Progenitor cell of endocrine pancreas (in vitro differentiated cells): ENCODE results near the gene TEX54. TPM values are rescaled to one million over a fixed set of nuclear protein-coding genes. Genes with fewer than 3 reads are reported as not detected.

Experiments used
- DNase-seq: peaks from one replicate; pipeline ENCODE4 v3.0.0; 2021; ENCODE audit warnings: low spot score; ENCODE audit not compliant: unreplicated experiment
- H3K27ac Mint-ChIP-seq: 2 replicates; pipeline ENCODE4 v1.8.0; 2021; ENCODE audit warnings: mild to moderate bottlenecking, moderate library complexity, mixed read lengths
- H3K27me3 Mint-ChIP-seq: 2 replicates; pipeline ENCODE4 v1.8.0; 2021; ENCODE audit warnings: mixed read lengths
- H3K36me3 Mint-ChIP-seq: 2 replicates; pipeline ENCODE4 v1.8.0; 2022; ENCODE audit warnings: mixed read lengths; ENCODE audit not compliant: insufficient read depth
- H3K4me1 Mint-ChIP-seq: 2 replicates; pipeline ENCODE4 v1.8.0; 2021; ENCODE audit warnings: low read depth, mixed read lengths
- H3K4me3 Mint-ChIP-seq: 2 replicates; pipeline ENCODE4 v1.8.0; 2021; ENCODE audit warnings: low read depth, mild to moderate bottlenecking, moderate library complexity, mixed read lengths
- H3K9me3 Mint-ChIP-seq: 2 replicates; pipeline ENCODE4 v1.8.0; 2021; ENCODE audit warnings: low read depth, mixed read lengths
- total RNA-seq: library from RNA; stranded (reverse); gene quantifications from 2 replicates; pipeline ENCODE4 v1.2.1, GENCODE V29; 2021
- TF ChIP-seq, protein P1 (sequence below): fragments of 200-600 bp; sonication (generic); IDR thresholded peaks from one replicate; pipeline ENCODE4 v1.5.0; 2021; ENCODE audit warnings: antibody characterized with exemption, mild to moderate bottlenecking; ENCODE audit not compliant: unreplicated experiment

The TEX54 gene
- total RNA-seq, 1 donor from 2014 or later: not detected

DNA sequence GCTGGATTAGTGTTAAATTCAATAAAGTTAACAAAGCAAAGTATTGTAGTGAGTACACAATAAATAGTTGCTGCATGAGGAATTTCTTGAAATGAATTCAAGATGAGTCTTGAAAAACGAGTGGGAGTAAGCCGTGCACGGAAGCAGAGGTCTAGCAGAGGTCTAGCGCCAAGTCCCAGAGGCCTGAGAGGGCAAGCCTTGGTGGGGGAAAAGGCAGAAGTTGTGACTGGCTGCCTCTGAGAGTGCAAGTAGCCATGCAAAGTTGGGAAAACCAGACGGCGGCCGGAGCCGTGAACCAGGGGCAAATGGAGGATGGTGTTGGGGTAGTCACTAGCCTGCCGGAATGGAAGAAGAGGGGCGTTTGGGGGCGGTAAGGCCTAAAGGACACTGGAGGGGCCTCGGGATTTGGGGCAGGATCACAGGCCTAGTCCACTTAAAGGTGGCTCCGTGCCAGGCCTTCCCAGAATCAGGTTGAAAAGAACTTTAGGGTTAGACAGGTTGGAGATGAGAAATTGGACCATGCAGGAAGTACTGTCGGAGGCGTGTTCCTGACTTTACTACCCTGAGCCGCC, 47.7 kb upstream of the TEX54 start:
- no peaks in the 10 kb centered on the region for H3K27me3 Mint-ChIP-seq
- peaks cover 55% of the 10 kb centered on the region for H3K4me1 Mint-ChIP-seq
- H3K9me3 Mint-ChIP-seq: no peaks in the 10 kb centered on the region
- H3K27ac Mint-ChIP-seq: peak overlapping the region; percentile 100
- H3K4me3 Mint-ChIP-seq: peak overlapping the region; percentile 97
- peaks cover 30% of the 10 kb centered on the region for H3K36me3 Mint-ChIP-seq
- TF ChIP-seq, protein P1, sequence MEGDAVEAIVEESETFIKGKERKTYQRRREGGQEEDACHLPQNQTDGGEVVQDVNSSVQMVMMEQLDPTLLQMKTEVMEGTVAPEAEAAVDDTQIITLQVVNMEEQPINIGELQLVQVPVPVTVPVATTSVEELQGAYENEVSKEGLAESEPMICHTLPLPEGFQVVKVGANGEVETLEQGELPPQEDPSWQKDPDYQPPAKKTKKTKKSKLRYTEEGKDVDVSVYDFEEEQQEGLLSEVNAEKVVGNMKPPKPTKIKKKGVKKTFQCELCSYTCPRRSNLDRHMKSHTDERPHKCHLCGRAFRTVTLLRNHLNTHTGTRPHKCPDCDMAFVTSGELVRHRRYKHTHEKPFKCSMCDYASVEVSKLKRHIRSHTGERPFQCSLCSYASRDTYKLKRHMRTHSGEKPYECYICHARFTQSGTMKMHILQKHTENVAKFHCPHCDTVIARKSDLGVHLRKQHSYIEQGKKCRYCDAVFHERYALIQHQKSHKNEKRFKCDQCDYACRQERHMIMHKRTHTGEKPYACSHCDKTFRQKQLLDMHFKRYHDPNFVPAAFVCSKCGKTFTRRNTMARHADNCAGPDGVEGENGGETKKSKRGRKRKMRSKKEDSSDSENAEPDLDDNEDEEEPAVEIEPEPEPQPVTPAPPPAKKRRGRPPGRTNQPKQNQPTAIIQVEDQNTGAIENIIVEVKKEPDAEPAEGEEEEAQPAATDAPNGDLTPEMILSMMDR: no peak
- DNase-seq: no peak

DNA sequence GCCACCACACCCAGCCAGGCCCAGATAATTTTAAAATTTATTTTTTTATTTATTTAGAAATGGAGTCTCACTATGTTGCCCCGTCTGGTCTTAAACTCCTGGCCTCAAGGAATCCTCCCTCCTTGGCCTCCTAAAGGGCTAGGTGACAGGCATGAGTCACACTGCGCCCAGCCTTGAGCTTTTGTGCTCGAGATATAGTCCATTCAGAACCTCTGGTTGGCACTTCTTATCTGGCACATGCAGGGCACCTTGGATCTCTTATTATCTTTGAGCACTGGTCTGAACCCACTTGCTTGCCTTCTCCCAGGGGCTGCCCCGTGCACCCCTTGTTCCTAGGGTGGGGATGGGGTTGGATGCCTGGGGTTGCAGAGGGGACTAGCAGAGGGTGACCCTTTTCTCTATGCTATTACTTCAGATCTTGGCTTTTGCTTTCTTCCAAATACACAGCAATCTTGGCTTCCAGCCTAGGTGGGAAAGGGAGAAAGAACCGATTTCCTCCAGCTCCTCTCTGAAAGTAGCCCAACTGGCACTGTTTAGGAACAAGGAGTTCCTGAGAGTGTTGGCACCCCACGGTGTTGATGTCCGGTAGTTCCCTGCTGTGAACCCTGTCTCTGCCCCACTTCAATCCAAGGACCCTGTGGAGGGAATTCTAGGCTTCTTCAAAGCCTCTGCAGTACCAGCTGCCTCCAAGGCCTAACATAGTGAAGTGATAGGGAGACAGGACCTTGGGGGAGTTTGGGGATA, 46.8 kb upstream of the TEX54 start:
- peaks cover 26% of the 10 kb centered on the region for H3K36me3 Mint-ChIP-seq
- no peak overlapping the region for H3K27ac Mint-ChIP-seq
- no peaks in the 10 kb centered on the region for H3K27me3 Mint-ChIP-seq
- TF ChIP-seq, protein P1: no peak
- H3K4me3 Mint-ChIP-seq: peak overlapping the region; percentile 97
- no peaks in the 10 kb centered on the region for H3K9me3 Mint-ChIP-seq
- peaks cover 55% of the 10 kb centered on the region for H3K4me1 Mint-ChIP-seq
- no peak for DNase-seq

DNA sequence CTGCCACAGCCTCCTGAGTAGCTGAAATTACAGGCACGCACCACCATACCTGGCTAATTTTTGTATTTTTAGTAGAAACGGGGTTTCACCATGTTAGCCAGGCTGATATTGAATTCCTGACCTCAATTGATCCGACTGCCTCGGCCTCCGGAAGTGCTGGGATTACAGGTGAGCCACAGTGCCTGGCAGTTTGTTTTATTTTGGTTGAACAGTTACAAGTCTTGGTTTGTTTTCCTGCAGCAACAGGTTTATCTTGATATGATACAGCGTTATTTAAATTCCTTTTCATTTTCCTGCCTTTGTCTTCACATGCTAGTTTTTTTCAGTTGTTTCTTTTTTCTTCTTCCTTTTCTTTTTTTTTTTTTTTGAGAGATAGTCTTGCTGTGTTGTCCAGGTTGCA, 44.1 kb upstream of the TEX54 start:
- Mint-ChIP-seq H3K36me3 (peaks cover 2% of the 10 kb centered on the region), H3K27ac (peak overlapping the region; percentile 74), H3K27me3 (no peaks in the 10 kb centered on the region), H3K4me1 (peaks cover 29% of the 10 kb centered on the region), H3K9me3 (no peaks in the 10 kb centered on the region), H3K4me3 (peak overlapping the region; percentile 31)
- TF ChIP-seq, protein P1: no peak
- no peak for DNase-seq

DNA sequence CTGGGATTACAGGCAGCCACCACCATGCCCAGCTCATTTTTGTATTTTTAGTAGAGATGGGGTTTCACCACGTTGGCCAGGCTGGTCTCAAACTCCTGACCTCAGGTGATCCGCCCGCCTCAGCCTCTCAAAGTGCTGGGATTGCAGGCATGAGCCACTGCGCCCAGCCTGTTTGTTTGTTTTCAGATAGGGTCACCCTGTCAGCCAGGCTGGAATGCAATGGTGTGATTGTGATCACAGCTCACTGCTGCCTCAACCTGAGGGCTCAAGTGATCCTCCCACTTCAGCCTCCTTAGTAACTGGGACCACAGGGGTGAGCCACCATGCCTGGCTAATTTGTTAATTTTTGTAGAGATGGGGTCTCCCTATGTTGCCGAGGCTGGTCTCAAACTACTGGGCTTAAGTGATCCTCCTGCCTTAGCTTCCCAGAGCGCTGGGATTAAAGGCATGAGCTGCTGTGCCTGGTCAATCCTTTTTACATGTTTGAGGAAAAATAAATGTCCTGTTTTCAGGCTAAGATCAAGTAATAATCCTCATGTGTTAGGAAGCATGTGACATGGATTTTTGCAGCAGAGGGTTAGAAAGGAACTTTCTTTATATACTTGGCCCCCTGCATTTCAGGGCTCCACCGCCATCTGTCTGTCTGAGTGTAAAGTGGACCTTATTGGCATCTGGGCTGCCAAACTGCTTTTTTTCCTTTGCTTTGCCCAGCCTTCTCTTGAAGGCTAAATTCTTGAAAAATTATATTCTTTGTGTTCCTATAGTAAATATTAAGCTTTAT, 43.2 kb upstream of the TEX54 start:
- Mint-ChIP-seq H3K4me3 (no peak overlapping the region), H3K27me3 (no peaks in the 10 kb centered on the region), H3K9me3 (no peaks in the 10 kb centered on the region), H3K36me3 (peaks cover 2% of the 10 kb centered on the region), H3K4me1 (peaks cover 29% of the 10 kb centered on the region), H3K27ac (peak overlapping the region; percentile 89)
- DNase-seq: no peak
- TF ChIP-seq, protein P1: no peak

DNA sequence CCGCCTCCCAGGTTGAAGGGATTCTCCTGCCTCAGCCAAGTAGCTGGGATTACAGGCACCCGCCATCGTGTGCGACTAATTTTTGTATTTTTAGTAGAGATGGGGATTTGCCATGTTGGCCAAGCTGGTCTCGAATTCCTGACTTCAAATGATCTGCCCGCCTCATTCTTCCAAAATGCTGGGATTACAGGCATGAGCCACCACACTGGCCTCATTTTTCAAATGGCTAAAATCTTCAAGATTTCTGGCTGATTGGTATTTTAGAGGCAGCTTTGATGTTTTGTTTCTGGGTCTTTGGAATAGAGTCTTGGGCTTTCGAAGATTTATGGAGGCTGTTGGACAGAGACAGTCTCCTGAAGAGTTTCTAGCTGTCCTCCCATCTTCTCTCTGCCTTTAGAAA, 42.2 kb upstream of the TEX54 start:
- Mint-ChIP-seq H3K4me3 (no peak overlapping the region), H3K27ac (no peak overlapping the region)

More for the DNA sequence above, 42.2 kb upstream of the TEX54 start:
- no peak for DNase-seq
- peaks cover 2% of the 10 kb centered on the region for H3K36me3 Mint-ChIP-seq
- H3K4me1 Mint-ChIP-seq: peaks cover 23% of the 10 kb centered on the region
- H3K27me3 Mint-ChIP-seq: no peaks in the 10 kb centered on the region
- TF ChIP-seq, protein P1: no peak
- no peaks in the 10 kb centered on the region for H3K9me3 Mint-ChIP-seq
